ENCODE measurements around the gene VEGFC.

Gene VEGFC

DNA sequence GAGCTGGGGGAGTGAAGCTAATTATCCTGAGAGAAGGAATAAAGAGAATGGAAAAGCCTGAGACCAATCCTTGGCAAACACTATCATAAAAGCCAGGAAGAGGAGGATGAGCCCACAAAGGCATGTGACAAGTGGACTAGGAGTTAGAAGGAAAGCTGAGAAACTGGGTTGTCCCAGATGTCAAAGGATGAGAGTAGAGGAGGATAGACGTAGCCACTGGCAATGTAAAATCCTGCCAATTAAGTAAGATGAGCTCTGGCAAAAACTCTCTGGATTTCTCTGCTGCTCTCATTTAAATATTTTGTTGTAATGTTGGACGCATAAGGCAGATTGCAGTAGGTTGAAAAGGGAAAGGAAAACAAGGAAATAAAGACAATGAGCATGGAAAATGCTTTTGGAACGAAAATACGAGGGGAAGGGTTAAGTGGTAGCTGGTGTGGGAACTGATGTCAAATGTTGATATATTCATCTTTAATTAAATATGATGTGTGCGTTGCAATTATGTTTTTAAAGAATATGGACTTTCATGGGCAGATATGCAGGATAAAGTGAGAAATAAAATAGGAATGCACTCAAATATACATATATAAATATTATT is 14.2 kb upstream of the VEGFC start:
- no peaks in the 10 kb centered on the region for H3K27me3 ChIP-seq (ENCODE audit: insufficient read depth, low read length, poor library complexity)
- H3K79me1 ChIP-seq (ENCODE audit: low read length): no peaks in the 10 kb centered on the region
- no peak overlapping the region for H2BK120ac ChIP-seq (ENCODE audit: low read depth, low read length)
- DNase-seq: no peak
- no peak overlapping the region for H3K4me2 ChIP-seq (ENCODE audit: low read length)
- no peak overlapping the region for H3K18ac ChIP-seq (ENCODE audit: low read length)
- no peak overlapping the region for H4K5ac ChIP-seq (ENCODE audit: low read length)
- H4K8ac ChIP-seq (ENCODE audit: low read depth, low read length): no peak overlapping the region
- no peak overlapping the region for H3K4ac ChIP-seq (ENCODE audit: low read depth, low read length)
- WGBS (ENCODE audit: extremely low coverage, insufficient coverage, low lambda C conversion rate): 100% methylated on average over 3 of the region's 5 CpGs
- H3K4me3 ChIP-seq (ENCODE audit: low read length): no peak overlapping the region
- H3K4me1 ChIP-seq (ENCODE audit: control insufficient read depth, low read depth, low read length): no peaks in the 10 kb centered on the region
- H2BK5ac ChIP-seq (ENCODE audit: low read length): no peak overlapping the region
- no peak overlapping the region for H3K56ac ChIP-seq (ENCODE audit: low read length)
- no peak overlapping the region for H3K9ac ChIP-seq (ENCODE audit: low read length)
- H3K79me2 ChIP-seq (ENCODE audit: control insufficient read depth, insufficient read depth, low read length): no peaks in the 10 kb centered on the region
- H3K27ac ChIP-seq (ENCODE audit: low read depth, low read length): no peak overlapping the region
- H3K36me3 ChIP-seq (ENCODE audit: control insufficient read depth, insufficient read depth, low read length): no peaks in the 10 kb centered on the region
- no peak overlapping the region for H3K23ac ChIP-seq (ENCODE audit: low read length)
- H2AK5ac ChIP-seq (ENCODE audit: low read length): no peak overlapping the region
- no peak overlapping the region for H2BK15ac ChIP-seq (replicated peaks; ENCODE audit: low read depth)

DNA sequence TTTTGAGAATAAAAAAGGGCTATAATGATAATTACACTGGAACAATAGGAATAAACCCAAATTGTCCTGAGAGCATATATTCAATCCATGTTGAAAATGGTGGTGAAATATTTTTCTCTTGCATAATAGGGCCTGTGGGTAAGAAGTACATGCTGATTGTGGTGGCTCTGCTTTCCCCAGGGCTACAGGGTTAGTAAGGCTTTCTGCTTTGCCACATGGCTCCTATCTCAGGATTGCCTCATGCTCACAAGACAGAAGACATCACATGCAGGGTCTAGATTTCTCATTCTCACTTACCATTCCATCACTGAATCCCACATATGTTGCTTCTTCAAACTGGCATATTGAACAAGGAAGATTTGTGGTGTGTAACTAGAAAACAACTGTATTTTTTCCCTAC is 12.4 kb upstream of the VEGFC start:
- H3K27ac ChIP-seq (ENCODE audit: low read depth, low read length): no peak overlapping the region
- H3K36me3 ChIP-seq (ENCODE audit: control insufficient read depth, insufficient read depth, low read length): no peaks in the 10 kb centered on the region
- no peak overlapping the region for H3K23ac ChIP-seq (ENCODE audit: low read length)
- no peak overlapping the region for H2AK5ac ChIP-seq (ENCODE audit: low read length)
- H2BK120ac ChIP-seq (ENCODE audit: low read depth, low read length): no peak overlapping the region
- no peak overlapping the region for H3K4me3 ChIP-seq (ENCODE audit: low read length)
- no peak overlapping the region for H3K9ac ChIP-seq (ENCODE audit: low read length)
- no peak overlapping the region for H3K18ac ChIP-seq (ENCODE audit: low read length)
- no peak overlapping the region for H4K5ac ChIP-seq (ENCODE audit: low read length)
- H3K79me1 ChIP-seq (ENCODE audit: low read length): no peaks in the 10 kb centered on the region
- H2BK5ac ChIP-seq (ENCODE audit: low read length): no peak overlapping the region
- no peak overlapping the region for H3K4me2 ChIP-seq (ENCODE audit: low read length)
- no peak overlapping the region for H3K4ac ChIP-seq (ENCODE audit: low read depth, low read length)
- no peaks in the 10 kb centered on the region for H3K4me1 ChIP-seq (ENCODE audit: control insufficient read depth, low read depth, low read length)
- H3K27me3 ChIP-seq (ENCODE audit: insufficient read depth, low read length, poor library complexity): no peaks in the 10 kb centered on the region
- no peak for DNase-seq
- no peak overlapping the region for H3K56ac ChIP-seq (ENCODE audit: low read length)
- H2BK15ac ChIP-seq (replicated peaks; ENCODE audit: low read depth): no peak overlapping the region
- H3K79me2 ChIP-seq (ENCODE audit: control insufficient read depth, insufficient read depth, low read length): no peaks in the 10 kb centered on the region
- no peak overlapping the region for H4K8ac ChIP-seq (ENCODE audit: low read depth, low read length)

GRCh38 chr4:176800891-176801534 is 8.3 kb upstream of the VEGFC start:
- Histone ChIP-seq H3K18ac (ENCODE audit: low read length) (no peak overlapping the region), H2BK15ac (replicated peaks; ENCODE audit: low read depth) (no peak overlapping the region), H2AK5ac (ENCODE audit: low read length) (no peak overlapping the region), H3K36me3 (ENCODE audit: control insufficient read depth, insufficient read depth, low read length) (no peaks in the 10 kb centered on the region), H3K79me1 (ENCODE audit: low read length) (no peaks in the 10 kb centered on the region), H3K23ac (ENCODE audit: low read length) (no peak overlapping the region), H3K27ac (ENCODE audit: low read depth, low read length) (no peak overlapping the region), H4K8ac (ENCODE audit: low read depth, low read length) (no peak overlapping the region), H2BK120ac (ENCODE audit: low read depth, low read length) (no peak overlapping the region), H3K9ac (ENCODE audit: low read length) (no peak overlapping the region), H4K5ac (ENCODE audit: low read length) (no peak overlapping the region), H3K27me3 (ENCODE audit: insufficient read depth, low read length, poor library complexity) (no peaks in the 10 kb centered on the region), H3K4ac (ENCODE audit: low read depth, low read length) (no peak overlapping the region), H3K4me3 (ENCODE audit: low read length) (no peak overlapping the region), H3K4me1 (ENCODE audit: control insufficient read depth, low read depth, low read length) (no peaks in the 10 kb centered on the region), H3K56ac (ENCODE audit: low read length) (no peak overlapping the region), H2BK5ac (ENCODE audit: low read length) (no peak overlapping the region), H3K79me2 (ENCODE audit: control insufficient read depth, insufficient read depth, low read length) (no peaks in the 10 kb centered on the region), H3K4me2 (ENCODE audit: low read length) (no peak overlapping the region)
- WGBS (ENCODE audit: extremely low coverage, insufficient coverage, low lambda C conversion rate): no CpG with 5 or more reads among the region's 2 CpGs
- DNase-seq: no peak

DNA sequence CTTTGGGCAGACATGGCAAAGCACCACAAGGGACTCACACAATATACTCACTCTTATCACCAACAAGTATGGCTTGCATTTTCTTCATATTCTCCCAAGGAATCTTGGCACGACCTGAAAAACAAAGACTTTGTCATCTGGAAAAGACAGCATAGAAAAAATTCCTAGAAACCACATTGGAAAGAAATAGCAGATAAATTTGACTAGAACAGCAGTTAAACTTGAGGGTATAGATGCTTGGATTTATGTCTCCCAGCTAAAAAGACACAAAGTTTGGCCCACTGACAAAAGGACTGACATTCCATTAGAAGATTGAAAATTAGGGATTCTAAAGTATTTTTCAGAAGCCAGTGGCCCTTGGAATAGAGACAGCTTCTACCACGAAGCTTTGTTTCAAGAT is 6.9 kb upstream of the VEGFC start:
- H3K18ac ChIP-seq (ENCODE audit: low read length): no peak overlapping the region
- no peak overlapping the region for H2BK120ac ChIP-seq (ENCODE audit: low read depth, low read length)
- no peak for DNase-seq
- H3K4ac ChIP-seq (ENCODE audit: low read depth, low read length): no peak overlapping the region
- no peak overlapping the region for H4K5ac ChIP-seq (ENCODE audit: low read length)
- H3K79me1 ChIP-seq (ENCODE audit: low read length): no peaks in the 10 kb centered on the region
- H3K27me3 ChIP-seq (ENCODE audit: insufficient read depth, low read length, poor library complexity): no peaks in the 10 kb centered on the region
- H4K8ac ChIP-seq (ENCODE audit: low read depth, low read length): no peak overlapping the region
- H2AK5ac ChIP-seq (ENCODE audit: low read length): no peak overlapping the region
- no peaks in the 10 kb centered on the region for H3K36me3 ChIP-seq (ENCODE audit: control insufficient read depth, insufficient read depth, low read length)
- no peak overlapping the region for H3K56ac ChIP-seq (ENCODE audit: low read length)
- no CpG with 5 or more reads among the region's 2 CpGs for WGBS (ENCODE audit: extremely low coverage, insufficient coverage, low lambda C conversion rate)
- no peak overlapping the region for H2BK15ac ChIP-seq (replicated peaks; ENCODE audit: low read depth)
- no peaks in the 10 kb centered on the region for H3K79me2 ChIP-seq (ENCODE audit: control insufficient read depth, insufficient read depth, low read length)
- H3K23ac ChIP-seq (ENCODE audit: low read length): no peak overlapping the region
- no peak overlapping the region for H2BK5ac ChIP-seq (ENCODE audit: low read length)
- H3K4me3 ChIP-seq (ENCODE audit: low read length): no peak overlapping the region
- H3K4me1 ChIP-seq (ENCODE audit: control insufficient read depth, low read depth, low read length): no peaks in the 10 kb centered on the region
- no peak overlapping the region for H3K27ac ChIP-seq (ENCODE audit: low read depth, low read length)
- no peak overlapping the region for H3K9ac ChIP-seq (ENCODE audit: low read length)
- no peak overlapping the region for H3K4me2 ChIP-seq (ENCODE audit: low read length)

GRCh38 chr4:176798540-176798939 is 5.8 kb upstream of the VEGFC start:
- Histone ChIP-seq H4K8ac (ENCODE audit: low read depth, low read length) (no peak overlapping the region), H3K18ac (ENCODE audit: low read length) (no peak overlapping the region), H3K23ac (ENCODE audit: low read length) (no peak overlapping the region), H3K4me1 (ENCODE audit: control insufficient read depth, low read depth, low read length) (no peaks in the 10 kb centered on the region), H3K4ac (ENCODE audit: low read depth, low read length) (no peak overlapping the region), H3K4me2 (ENCODE audit: low read length) (no peak overlapping the region), H3K79me1 (ENCODE audit: low read length) (no peaks in the 10 kb centered on the region), H3K36me3 (ENCODE audit: control insufficient read depth, insufficient read depth, low read length) (no peaks in the 10 kb centered on the region), H3K79me2 (ENCODE audit: control insufficient read depth, insufficient read depth, low read length) (no peaks in the 10 kb centered on the region), H3K27me3 (ENCODE audit: insufficient read depth, low read length, poor library complexity) (no peaks in the 10 kb centered on the region), H3K4me3 (ENCODE audit: low read length) (no peak overlapping the region), H2BK5ac (ENCODE audit: low read length) (no peak overlapping the region), H3K9ac (ENCODE audit: low read length) (no peak overlapping the region), H2BK15ac (replicated peaks; ENCODE audit: low read depth) (no peak overlapping the region), H3K56ac (ENCODE audit: low read length) (no peak overlapping the region), H3K27ac (ENCODE audit: low read depth, low read length) (no peak overlapping the region), H2AK5ac (ENCODE audit: low read length) (no peak overlapping the region), H4K5ac (ENCODE audit: low read length) (no peak overlapping the region), H2BK120ac (ENCODE audit: low read depth, low read length) (no peak overlapping the region)
- WGBS (ENCODE audit: extremely low coverage, insufficient coverage, low lambda C conversion rate): no CpG with 5 or more reads among the region's 1 CpG
- no peak for DNase-seq

DNA sequence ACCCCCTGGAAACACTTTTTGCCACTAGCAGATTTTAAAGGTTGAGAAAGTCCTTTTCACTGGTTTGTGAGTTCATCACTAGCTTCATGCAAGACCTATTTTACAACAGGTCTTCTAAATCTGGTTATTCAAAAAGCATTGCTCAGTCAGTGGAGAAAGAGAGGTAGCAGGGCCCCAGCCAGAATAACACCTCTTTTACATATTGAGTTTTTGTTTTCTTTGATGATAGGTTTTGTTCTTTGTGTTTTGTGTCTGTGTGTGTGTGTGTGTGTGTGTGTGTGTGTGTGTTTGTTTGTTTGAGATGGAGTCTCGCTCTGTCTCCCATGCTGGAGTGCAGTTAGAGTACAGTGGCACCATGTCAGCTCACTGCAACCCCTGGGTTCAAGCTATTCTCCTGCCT is 2.7 kb upstream of the VEGFC start:
- no CpG with 5 or more reads among the region's 1 CpG for WGBS (ENCODE audit: extremely low coverage, insufficient coverage, low lambda C conversion rate)
- no peak overlapping the region for H2BK15ac ChIP-seq (replicated peaks; ENCODE audit: low read depth)
- H4K5ac ChIP-seq (ENCODE audit: low read length): no peak overlapping the region

More for the DNA sequence above, 2.7 kb upstream of the VEGFC start:
- Histone ChIP-seq H3K79me1 (ENCODE audit: low read length) (no peaks in the 10 kb centered on the region), H3K23ac (ENCODE audit: low read length) (no peak overlapping the region), H3K4me3 (ENCODE audit: low read length) (no peak overlapping the region), H3K27me3 (ENCODE audit: insufficient read depth, low read length, poor library complexity) (peaks cover 8% of the 10 kb centered on the region), H2BK5ac (ENCODE audit: low read length) (no peak overlapping the region), H2BK120ac (ENCODE audit: low read depth, low read length) (no peak overlapping the region), H3K18ac (ENCODE audit: low read length) (no peak overlapping the region), H3K4me1 (ENCODE audit: control insufficient read depth, low read depth, low read length) (no peaks in the 10 kb centered on the region), H3K79me2 (ENCODE audit: control insufficient read depth, insufficient read depth, low read length) (no peaks in the 10 kb centered on the region), H3K9ac (ENCODE audit: low read length) (no peak overlapping the region), H3K4me2 (ENCODE audit: low read length) (no peak overlapping the region), H4K8ac (ENCODE audit: low read depth, low read length) (no peak overlapping the region), H3K56ac (ENCODE audit: low read length) (no peak overlapping the region), H3K4ac (ENCODE audit: low read depth, low read length) (no peak overlapping the region), H3K27ac (ENCODE audit: low read depth, low read length) (no peak overlapping the region), H3K36me3 (ENCODE audit: control insufficient read depth, insufficient read depth, low read length) (no peaks in the 10 kb centered on the region), H2AK5ac (ENCODE audit: low read length) (no peak overlapping the region)
- no peak for DNase-seq
